K562 (cell line): Measurements from ENCODE around the gene CHRND. TPM values are rescaled to one million over a fixed set of nuclear protein-coding genes. Genes with fewer than 3 reads are reported as not detected.

Experiments
- ATAC-seq: fragments of 200-7000 bp; cut with Tn5 transposase; 3 replicates; pipeline ENCODE4 v1.9.1; 2020; ENCODE audit warnings: moderate library complexity
- BruUV-seq: library from RNA; stranded (reverse); fragments of 400-500 nt; replicated peaks from 2 replicates; lab custom pipeline; 2021; lab: Mats Ljungman, UMichigan
- CTCF ChIA-PET: fragments of 300-600 bp; formaldehyde crosslinking; extraction: SDS; loops from one replicate; lab custom pipeline; 2021; ENCODE audit warnings: low intra/inter-chr PET ratio; lab: Yijun Ruan, JAX
- POLR2A ChIA-PET: fragments of 300-600, 350-650 bp; sonication (Branson Sonifier 250); formaldehyde crosslinking; extraction: SDS; loops from one replicate; lab custom pipeline; 2021; ENCODE audit warnings: antibody characterized with exemption, inconsistent platforms; lab: Yijun Ruan, JAX
- DNase-seq, 4 experiments: peaks; one replicate each; pipeline versions ENCODE4 v3.0.0 to v3.0.0-alpha.2; 2011 to 2018; ENCODE audit warnings: low spot score in 3 of 4, mixed read lengths in 3 of 4; ENCODE audit errors: extremely low read depth in 1 of 4
- FAIRE-seq: peaks from 2 replicates; lab custom pipeline; 2011; peaks lifted over from hg19 to GRCh38; lab: Jason Lieb, UNC
- H2AFZ ChIP-seq: 2 replicates; pipeline ENCODE4 v1.6.0; 2011; ENCODE audit warnings: low read depth, low read length, control low read depth, inconsistent platforms
- H3K27ac ChIP-seq: fragments of 200-600 bp; 3 replicates; pipeline ENCODE4 v1.8.0; 2011; ENCODE audit warnings: low read depth, mild to moderate bottlenecking, control low read depth, inconsistent platforms, low read length, moderate library complexity, mixed read lengths; ENCODE audit errors: extremely low read depth
- H3K27me3 ChIP-seq, 2 experiments: fragments of 300-600 bp in 1 of 2; 2 replicates in 1 of 2; 3 replicates in 1 of 2; pipeline versions ENCODE4 v1.6.0 to v1.8.0; 2011; ENCODE audit warnings: inconsistent platforms in 2 of 2, low read length in 2 of 2, mild to moderate bottlenecking in 1 of 2, mixed read lengths in 1 of 2, moderate library complexity in 1 of 2; ENCODE audit not compliant: control insufficient read depth in 2 of 2, insufficient read depth in 2 of 2
- H3K36me3 ChIP-seq: fragments of 300-600 bp; 3 replicates; pipeline ENCODE4 v1.8.0; 2011; ENCODE audit warnings: mild to moderate bottlenecking, low read length, inconsistent platforms; ENCODE audit not compliant: control insufficient read depth, insufficient read depth
- H3K4me1 ChIP-seq, 2 experiments: fragments of 200-600 bp in 1 of 2; replicated peaks in 1 of 2; 2 replicates in 1 of 2; 3 replicates in 1 of 2; pipeline versions ENCODE4 v1.5.1 to v1.8.0; 2011; ENCODE audit warnings: inconsistent platforms in 2 of 2, low read length in 2 of 2, mild to moderate bottlenecking in 1 of 2, mixed read lengths in 1 of 2, moderate library complexity in 1 of 2; ENCODE audit not compliant: control insufficient read depth in 2 of 2, insufficient read depth in 2 of 2
- H3K4me2 ChIP-seq: 2 replicates; pipeline ENCODE4 v1.6.1; 2011; ENCODE audit warnings: low read length, control low read depth, inconsistent platforms, mixed read lengths; ENCODE audit not compliant: insufficient read depth
- H3K4me3 ChIP-seq: fragments of 200-600 bp; sonication (generic), shearing (Covaris generic); 2 replicates; pipeline ENCODE4 v1.5.1; 2016; ENCODE audit warnings: control low read depth, inconsistent platforms
- H3K79me2 ChIP-seq: fragments of 200-600 bp; 3 replicates; pipeline ENCODE4 v1.8.0; 2011; ENCODE audit warnings: low read length, inconsistent platforms; ENCODE audit not compliant: control insufficient read depth, insufficient read depth
- H3K9ac ChIP-seq, 2 experiments: 2 replicates each; pipeline versions ENCODE4 v1.6.0 to v1.6.1; 2011; ENCODE audit warnings: low read depth in 2 of 2, low read length in 2 of 2, control low read depth in 1 of 2, inconsistent platforms in 1 of 2, mild to moderate bottlenecking in 1 of 2, mixed read lengths in 1 of 2; ENCODE audit not compliant: insufficient read depth in 1 of 2
- H3K9me1 ChIP-seq: one replicate; pipeline ENCODE4 v1.6.0; 2011; ENCODE audit warnings: inconsistent platforms, mild to moderate bottlenecking, low read length, moderate library complexity; ENCODE audit not compliant: control insufficient read depth, insufficient read depth
- H3K9me3 ChIP-seq: replicated peaks from 2 replicates; pipeline ENCODE4 v1.5.1; 2011; ENCODE audit warnings: low read depth, low read length, inconsistent platforms; ENCODE audit not compliant: control insufficient read depth, insufficient read depth
- H4K20me1 ChIP-seq: replicated peaks from 2 replicates; pipeline ENCODE4 v1.6.1; 2011; ENCODE audit warnings: low read length, inconsistent platforms, mixed read lengths; ENCODE audit not compliant: control insufficient read depth, insufficient read depth
- ARID2 ChIP-seq: fragments of 450-650 bp; IDR thresholded peaks from 2 replicates; pipeline ENCODE4 v1.6.1; 2017; ENCODE audit warnings: antibody characterized with exemption, mild to moderate bottlenecking
- CCAR2 ChIP-seq: fragments of 200-400 bp; formaldehyde crosslinking; IDR thresholded peaks from 2 replicates; pipeline ENCODE4 v1.6.1; 2017; ENCODE audit warnings: mild to moderate bottlenecking, low read depth, low read length
- CEBPB ChIP-seq: fragments of 450-650 bp; IDR thresholded peaks from 2 replicates; pipeline ENCODE4 v1.6.1; 2016; ENCODE audit warnings: missing genetic modification characterization, missing compliant biosample characterization
- CHD2 ChIP-seq: IDR thresholded peaks from 2 replicates; pipeline ENCODE4 v1.6.1; 2011; ENCODE audit warnings: low read depth, low read length
- CREB3 ChIP-seq: fragments of 450-650 bp; conservative IDR thresholded peaks from 2 replicates; pipeline ENCODE4 v1.6.1; 2016; ENCODE audit warnings: missing genetic modification characterization, low read depth, mild to moderate bottlenecking, missing compliant biosample characterization, moderate library complexity
- CREBBP ChIP-seq: IDR thresholded peaks from one replicate; pipeline ENCODE4 v1.6.1; 2012; ENCODE audit warnings: low read depth, mild to moderate bottlenecking, control low read depth, inconsistent platforms, low read length
- POLR2AphosphoS5 ChIP-seq: IDR thresholded peaks from 2 replicates; pipeline ENCODE4 v1.6.1; 2011; ENCODE audit warnings: mild to moderate bottlenecking, low read depth, low read length, moderate library complexity; ENCODE audit not compliant: control insufficient read depth, insufficient read depth
- RAD51 ChIP-seq: fragments of 450-650 bp; IDR thresholded peaks from 2 replicates; pipeline ENCODE4 v1.7.1; 2016; ENCODE audit warnings: low read depth, mild to moderate bottlenecking, borderline replicate concordance
- ZNF384 ChIP-seq: IDR thresholded peaks from 2 replicates; pipeline ENCODE4 v1.6.1; 2012; ENCODE audit warnings: low read depth, low read length, improper control_type of control experiment
- ZNF445 ChIP-seq: fragments of 250-450 bp; sonication (Bioruptor Pico); IDR thresholded peaks from 2 replicates; pipeline ENCODE4 v1.4.0; 2020; ENCODE audit warnings: low read depth, mild to moderate bottlenecking, moderate library complexity
- ZNF57 ChIP-seq: fragments of 450-650 bp; formaldehyde crosslinking; IDR thresholded peaks from 2 replicates; pipeline ENCODE4 v1.4.0; 2020; ENCODE audit warnings: mild to moderate bottlenecking, moderate library complexity
- ZNF644 ChIP-seq: fragments of 200-800 bp; sonication (Bioruptor generic); IDR thresholded peaks from 2 replicates; pipeline ENCODE4 v1.6.1; 2016; ENCODE audit warnings: low read depth, missing genetic modification characterization, missing compliant biosample characterization
- ZNF695 ChIP-seq: fragments of 450-650 bp; formaldehyde crosslinking; IDR thresholded peaks from 2 replicates; pipeline ENCODE4 v1.4.0; 2020; ENCODE audit warnings: mild to moderate bottlenecking, moderate library complexity
- ZNF830 ChIP-seq: fragments of 250-450 bp; sonication (Bioruptor Pico); IDR thresholded peaks from 2 replicates; pipeline ENCODE4 v1.5.0; 2021; ENCODE audit warnings: mild to moderate bottlenecking
- WGBS: fragments of 100-300 bp; shearing (Covaris generic); methylation state at CpG from one replicate; pipeline ENCODE4 v1.1.6; 2016; ENCODE audit warnings: low coverage, mixed read lengths; ENCODE audit not compliant: insufficient coverage; ENCODE audit errors: missing lambda C conversion rate; 5-methylcytosine and 5-hydroxymethylcytosine counted together
- in situ Hi-C: fragments of 300-500 bp; cut with MboI; formaldehyde crosslinking; loops from 4 replicates; pipeline ENCODE4 v1.15.0; 2018; ENCODE audit warnings: inconsistent platforms, mixed read lengths
- intact Hi-C: fragments of 100-400 bp; cut with micrococcal nuclease; formaldehyde crosslinking; loops from 2 replicates; pipeline ENCODE4 v1.14.2; 2022
- polyA plus RNA-seq, 8 experiments: library from polyadenylated mRNA; depleted of rRNA in 4 of 8; stranded (reverse) in 5 of 8; unstranded in 3 of 8; fragments of >200 nt; fragmentation: Nextera tagmentation in 2 of 8; fragmentation: Illumina TruSeq in 1 of 8; extraction: Ambion mirVana in 2 of 8; extraction: Trizol in 1 of 8; gene quantifications; 2 replicates each; pipeline versions ENCODE4 v1.2.1 to v1.2.3, GENCODE V29; 2011 to 2014; ENCODE audit warnings: inconsistent platforms in 1 of 8, missing spikeins in 1 of 8
- total RNA-seq, 7 experiments: library from RNA; depleted of rRNA in 6 of 7; stranded (reverse); fragments of >200 nt in 6 of 7; fragmentation: Illumina TruSeq in 2 of 7; extraction: Trizol in 2 of 7; gene quantifications; 2 replicates each; pipeline versions ENCODE4 v1.2.1 to v1.2.3, GENCODE V29; 2011 to 2021; ENCODE audit warnings: low replicate concordance in 1 of 7
- TF ChIP-seq, protein P1 (sequence below): fragments of 450-650 bp; IDR thresholded peaks from 2 replicates; pipeline ENCODE4 v1.6.1; 2016; ENCODE audit warnings: low read depth, mild to moderate bottlenecking, moderate library complexity
- TF ChIP-seq, protein P2 (sequence below), 2 experiments: IDR thresholded peaks in 1 of 2; conservative IDR thresholded peaks in 1 of 2; 2 replicates each; pipeline ENCODE4 v1.6.1; 2016; ENCODE audit warnings: low read depth in 2 of 2, mild to moderate bottlenecking in 1 of 2, missing compliant biosample characterization in 1 of 2, missing genetic modification characterization in 1 of 2, moderate library complexity in 1 of 2

Gene CHRND
- total and polyA plus RNA-seq, 9 of the 15 experiments (the other 6 are each of a cell fraction or from before 2014, with no cell fraction given) = not detected

GRCh38 chr2:232547991-232548390 is 22.0 kb downstream of the CHRND start:
- 100% methylated on average over 4 of the region's 6 CpGs for WGBS
- ChIA-PET CTCF (no interaction called here), POLR2A (no interaction called here)
- H2AFZ ChIP-seq = no peak overlapping the region
- no peak overlapping the region for H3K4me2 ChIP-seq
- H3K9me1 ChIP-seq = no peaks in the 10 kb centered on the region
- in situ Hi-C loops (no loop called here), intact Hi-C loops (no loop called here)
- H3K27me3 ChIP-seq = no peaks in the 10 kb centered on the region
- no peak overlapping the region for H3K4me3 ChIP-seq
- no peaks in the 10 kb centered on the region for H4K20me1 ChIP-seq
- H3K79me2 ChIP-seq = peaks cover 45% of the 10 kb centered on the region
- no peak overlapping the region for H3K9ac ChIP-seq
- peaks cover 23% of the 10 kb centered on the region; the same call in 2 of the 3 replicates for H3K36me3 ChIP-seq
- no peak for TF ChIP-seq ZNF830 (CRISPR knock-in tag)
- TF ChIP-seq, protein P1, sequence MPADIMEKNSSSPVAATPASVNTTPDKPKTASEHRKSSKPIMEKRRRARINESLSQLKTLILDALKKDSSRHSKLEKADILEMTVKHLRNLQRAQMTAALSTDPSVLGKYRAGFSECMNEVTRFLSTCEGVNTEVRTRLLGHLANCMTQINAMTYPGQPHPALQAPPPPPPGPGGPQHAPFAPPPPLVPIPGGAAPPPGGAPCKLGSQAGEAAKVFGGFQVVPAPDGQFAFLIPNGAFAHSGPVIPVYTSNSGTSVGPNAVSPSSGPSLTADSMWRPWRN = no peak
- TF ChIP-seq CREBBP = no peak
- TF ChIP-seq ZNF445 (CRISPR knock-in tag) = no peak
- TF ChIP-seq RAD51 = no peak
- no peak for TF ChIP-seq ZNF57
- no peak for TF ChIP-seq POLR2AphosphoS5
- no peak for TF ChIP-seq CHD2
- TF ChIP-seq ZNF695 = no peak
- TF ChIP-seq, protein P2, sequence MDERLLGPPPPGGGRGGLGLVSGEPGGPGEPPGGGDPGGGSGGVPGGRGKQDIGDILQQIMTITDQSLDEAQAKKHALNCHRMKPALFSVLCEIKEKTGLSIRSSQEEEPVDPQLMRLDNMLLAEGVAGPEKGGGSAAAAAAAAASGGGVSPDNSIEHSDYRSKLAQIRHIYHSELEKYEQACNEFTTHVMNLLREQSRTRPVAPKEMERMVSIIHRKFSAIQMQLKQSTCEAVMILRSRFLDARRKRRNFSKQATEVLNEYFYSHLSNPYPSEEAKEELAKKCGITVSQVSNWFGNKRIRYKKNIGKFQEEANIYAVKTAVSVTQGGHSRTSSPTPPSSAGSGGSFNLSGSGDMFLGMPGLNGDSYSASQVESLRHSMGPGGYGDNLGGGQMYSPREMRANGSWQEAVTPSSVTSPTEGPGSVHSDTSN (CRISPR knock-in tag; IDR thresholded peaks at IDR 0.05; ENCODE audit: low read depth) = no peak
- TF ChIP-seq, protein P2 (tag; conservative IDR thresholded peaks at IDR 0.05; ENCODE audit: low read depth) = no peak
- no peak for TF ChIP-seq ZNF384
- TF ChIP-seq CCAR2 = no peak
- no peak for TF ChIP-seq ARID2
- TF ChIP-seq CEBPB (tag) = no peak
- no peak for TF ChIP-seq CREB3 (tag)
- no peak for TF ChIP-seq ZNF644 (tag)
- peaks cover 6 to 14% of the 10 kb centered on the region in 2 experiments; a peak in 4 of 5 replicates for H3K4me1 ChIP-seq
- DNase-seq (no peak), FAIRE-seq (no peak), ATAC-seq (no peak)
- BruUV-seq = no TSS peak
- H3K27ac ChIP-seq = no peak overlapping the region
- H3K9me3 ChIP-seq = no peaks in the 10 kb centered on the region; the same call in 1 of the 2 replicates
